22Rv1 (cell line): ENCODE results near the gene SLC6A11.

Experiments used
- H3K27ac ChIP-seq: fragments of 450-650 bp; 2 replicates; pipeline ENCODE4 v1.5.1; 2017
- ZFX ChIP-seq: fragments of 450-650 bp; IDR thresholded peaks from 2 replicates; pipeline ENCODE4 v1.6.1; 2017; ENCODE audit warnings: antibody characterized with exemption, borderline replicate concordance
- TF ChIP-seq, protein P1 (sequence below): fragments of 450-650 bp; IDR thresholded peaks from 2 replicates; pipeline ENCODE4 v1.5.1; 2017; ENCODE audit warnings: mild to moderate bottlenecking

SLC6A11 gene

DNA sequence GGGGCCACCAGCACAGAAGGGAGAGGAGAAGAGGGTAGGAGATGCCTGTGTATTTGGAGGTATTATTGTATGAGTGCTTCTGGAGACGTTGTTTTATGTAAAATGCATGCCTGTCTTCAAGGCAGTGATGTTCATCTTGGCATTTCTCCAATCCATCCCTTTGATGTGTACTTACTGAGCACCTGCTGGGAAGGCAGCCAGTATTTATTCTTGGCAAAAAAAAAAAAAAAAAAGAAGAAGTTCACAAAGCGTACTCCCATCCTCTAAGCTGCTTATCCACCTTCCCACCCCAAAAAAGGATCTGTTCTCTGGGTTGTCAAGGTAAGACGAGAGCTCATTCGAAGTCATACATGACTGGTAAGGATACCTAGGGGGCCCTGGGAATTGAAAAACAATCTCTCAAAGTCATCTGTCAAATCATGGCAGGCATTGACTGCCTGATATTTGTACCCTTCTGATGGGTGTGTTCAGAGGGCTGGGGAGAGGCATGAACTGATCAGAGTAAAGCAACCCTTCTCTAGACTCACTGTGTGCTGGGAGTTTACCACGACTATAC lies 146.5 kb downstream of the SLC6A11 start:
- no peak for TF ChIP-seq ZFX
- TF ChIP-seq, protein P1, sequence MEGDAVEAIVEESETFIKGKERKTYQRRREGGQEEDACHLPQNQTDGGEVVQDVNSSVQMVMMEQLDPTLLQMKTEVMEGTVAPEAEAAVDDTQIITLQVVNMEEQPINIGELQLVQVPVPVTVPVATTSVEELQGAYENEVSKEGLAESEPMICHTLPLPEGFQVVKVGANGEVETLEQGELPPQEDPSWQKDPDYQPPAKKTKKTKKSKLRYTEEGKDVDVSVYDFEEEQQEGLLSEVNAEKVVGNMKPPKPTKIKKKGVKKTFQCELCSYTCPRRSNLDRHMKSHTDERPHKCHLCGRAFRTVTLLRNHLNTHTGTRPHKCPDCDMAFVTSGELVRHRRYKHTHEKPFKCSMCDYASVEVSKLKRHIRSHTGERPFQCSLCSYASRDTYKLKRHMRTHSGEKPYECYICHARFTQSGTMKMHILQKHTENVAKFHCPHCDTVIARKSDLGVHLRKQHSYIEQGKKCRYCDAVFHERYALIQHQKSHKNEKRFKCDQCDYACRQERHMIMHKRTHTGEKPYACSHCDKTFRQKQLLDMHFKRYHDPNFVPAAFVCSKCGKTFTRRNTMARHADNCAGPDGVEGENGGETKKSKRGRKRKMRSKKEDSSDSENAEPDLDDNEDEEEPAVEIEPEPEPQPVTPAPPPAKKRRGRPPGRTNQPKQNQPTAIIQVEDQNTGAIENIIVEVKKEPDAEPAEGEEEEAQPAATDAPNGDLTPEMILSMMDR: no peak
- no peak overlapping the region for H3K27ac ChIP-seq

- TF ChIP-seq ZFX: no peak
- TF ChIP-seq, protein P1: no peak
- no peak overlapping the region for H3K27ac ChIP-seq
Measured at GRCh38 chr3:10964537-10965167, 148.6 kb downstream of the SLC6A11 start.

- H3K27ac ChIP-seq: no peak overlapping the region
- TF ChIP-seq, protein P1: no peak
- TF ChIP-seq ZFX: no peak
Measured at GRCh38 chr3:10968401-10968800, 152.4 kb downstream of the SLC6A11 start.

GRCh38 chr3:10970306-10970960 lies 154.4 kb downstream of the SLC6A11 start:
- no peak overlapping the region for H3K27ac ChIP-seq
- no peak for TF ChIP-seq ZFX
- TF ChIP-seq, protein P1: no peak

DNA sequence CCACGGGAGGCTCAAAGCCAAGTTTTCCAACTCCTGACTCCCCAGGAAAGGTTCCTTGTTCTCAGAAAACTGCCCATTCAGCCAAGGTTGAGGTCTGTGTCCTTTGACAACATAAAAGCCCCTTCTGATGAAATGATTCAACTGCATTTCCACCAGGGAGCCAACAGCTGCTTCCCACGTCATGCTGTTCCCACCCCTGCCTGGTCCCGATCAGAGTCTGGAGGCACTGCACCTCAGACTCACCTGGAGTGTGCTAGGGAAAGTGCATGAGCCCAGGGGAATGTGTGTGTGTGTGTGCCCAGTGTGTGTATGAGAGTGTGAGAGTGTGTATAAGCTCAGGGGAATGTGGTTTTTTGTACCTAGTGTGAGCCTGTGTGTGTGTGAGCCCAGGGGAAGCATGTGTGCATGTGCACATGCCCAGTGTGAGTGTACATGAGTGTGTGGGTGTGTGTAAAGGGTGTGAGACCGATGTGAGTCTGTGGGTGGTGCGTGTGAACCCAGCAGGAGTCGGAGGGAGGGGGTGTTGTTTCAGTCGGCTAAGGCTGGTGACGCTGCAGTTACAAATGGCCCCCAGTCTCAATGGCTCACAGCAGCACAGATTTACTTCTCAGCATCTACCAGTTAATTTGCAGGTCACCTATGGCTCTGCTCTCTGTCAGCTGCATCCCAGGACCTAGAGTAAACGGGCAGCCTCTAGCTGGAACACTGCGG lies 156.2 kb downstream of the SLC6A11 start:
- TF ChIP-seq ZFX: no peak
- TF ChIP-seq, protein P1: no peak
- no peak overlapping the region for H3K27ac ChIP-seq

DNA sequence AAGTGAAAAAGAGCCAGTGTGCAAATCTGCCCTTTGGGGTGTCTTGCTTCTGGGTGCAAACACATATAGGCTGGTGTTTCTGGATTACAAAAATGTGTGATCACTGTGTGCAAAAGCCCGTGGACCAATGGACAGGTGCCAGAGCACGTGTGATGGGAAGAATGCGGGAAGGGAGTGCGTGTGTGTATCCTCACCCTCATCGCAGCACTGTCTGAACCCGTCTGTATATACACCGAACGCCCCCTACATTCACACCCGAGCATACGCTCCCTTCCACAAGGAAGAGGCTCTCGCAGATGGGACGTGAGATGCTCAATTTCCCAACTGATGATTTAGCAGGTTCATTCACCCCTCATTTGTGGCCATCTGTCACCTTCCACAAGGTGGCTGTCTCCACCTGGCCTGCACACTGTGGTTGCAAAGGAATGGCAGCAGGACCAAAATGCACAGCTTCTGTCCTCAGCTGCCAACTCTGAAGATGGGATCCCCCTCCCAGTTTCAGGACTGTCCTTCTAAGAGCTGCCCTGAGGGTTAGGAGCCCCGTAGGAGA lies 157.1 kb downstream of the SLC6A11 start:
- TF ChIP-seq, protein P1: no peak
- TF ChIP-seq ZFX: no peak
- H3K27ac ChIP-seq: no peak overlapping the region
